ENCODE data around the gene SCAMP5. TPM values are rescaled to one million over a fixed set of nuclear protein-coding genes. Genes with fewer than 3 reads are reported as not detected.

The SCAMP5 gene
- total and polyA plus RNA-seq, 7 donors: 1.3 to 26.5 (median 3.9) TPM

DNA sequence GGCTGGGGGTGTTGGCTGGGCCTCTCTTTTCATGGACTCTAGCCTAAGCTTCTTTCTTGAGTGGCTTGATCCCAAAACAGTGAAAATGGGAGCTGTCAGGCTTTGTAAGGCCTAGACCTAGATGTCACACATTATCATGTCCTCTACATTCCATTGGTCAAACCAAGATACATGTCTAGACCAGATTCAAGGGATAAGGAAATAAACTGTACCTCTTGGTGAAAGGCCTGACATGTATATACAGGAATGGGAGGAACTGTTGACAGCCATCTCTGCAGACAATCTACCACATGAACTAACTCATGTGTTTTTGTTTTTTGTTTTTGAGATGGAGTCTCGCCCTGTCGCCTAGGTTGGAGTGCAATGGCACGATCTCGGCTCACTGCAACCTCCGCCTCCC, 27.7 kb upstream of the SCAMP5 start:
- no peaks in the 10 kb centered on the region for H3K36me3 ChIP-seq
- H3K4me3 ChIP-seq: no peak overlapping the region
- no peak for DNase-seq
- H3K4me1 ChIP-seq: no peaks in the 10 kb centered on the region
- no peak overlapping the region for H3K27ac ChIP-seq
- WGBS, 2 donors: 80 to 89% methylated on average over 5 of the region's 5 CpGs
- intact Hi-C loops (cut with DNase I): no loop called here
- no peaks in the 10 kb centered on the region for H3K27me3 ChIP-seq
- H3K9me3 ChIP-seq: no peaks in the 10 kb centered on the region
- TF ChIP-seq, protein P1, sequence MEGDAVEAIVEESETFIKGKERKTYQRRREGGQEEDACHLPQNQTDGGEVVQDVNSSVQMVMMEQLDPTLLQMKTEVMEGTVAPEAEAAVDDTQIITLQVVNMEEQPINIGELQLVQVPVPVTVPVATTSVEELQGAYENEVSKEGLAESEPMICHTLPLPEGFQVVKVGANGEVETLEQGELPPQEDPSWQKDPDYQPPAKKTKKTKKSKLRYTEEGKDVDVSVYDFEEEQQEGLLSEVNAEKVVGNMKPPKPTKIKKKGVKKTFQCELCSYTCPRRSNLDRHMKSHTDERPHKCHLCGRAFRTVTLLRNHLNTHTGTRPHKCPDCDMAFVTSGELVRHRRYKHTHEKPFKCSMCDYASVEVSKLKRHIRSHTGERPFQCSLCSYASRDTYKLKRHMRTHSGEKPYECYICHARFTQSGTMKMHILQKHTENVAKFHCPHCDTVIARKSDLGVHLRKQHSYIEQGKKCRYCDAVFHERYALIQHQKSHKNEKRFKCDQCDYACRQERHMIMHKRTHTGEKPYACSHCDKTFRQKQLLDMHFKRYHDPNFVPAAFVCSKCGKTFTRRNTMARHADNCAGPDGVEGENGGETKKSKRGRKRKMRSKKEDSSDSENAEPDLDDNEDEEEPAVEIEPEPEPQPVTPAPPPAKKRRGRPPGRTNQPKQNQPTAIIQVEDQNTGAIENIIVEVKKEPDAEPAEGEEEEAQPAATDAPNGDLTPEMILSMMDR (IDR thresholded peaks at IDR 0.05): no peak
- TF ChIP-seq EP300 (IDR thresholded peaks at IDR 0.05): no peak

DNA sequence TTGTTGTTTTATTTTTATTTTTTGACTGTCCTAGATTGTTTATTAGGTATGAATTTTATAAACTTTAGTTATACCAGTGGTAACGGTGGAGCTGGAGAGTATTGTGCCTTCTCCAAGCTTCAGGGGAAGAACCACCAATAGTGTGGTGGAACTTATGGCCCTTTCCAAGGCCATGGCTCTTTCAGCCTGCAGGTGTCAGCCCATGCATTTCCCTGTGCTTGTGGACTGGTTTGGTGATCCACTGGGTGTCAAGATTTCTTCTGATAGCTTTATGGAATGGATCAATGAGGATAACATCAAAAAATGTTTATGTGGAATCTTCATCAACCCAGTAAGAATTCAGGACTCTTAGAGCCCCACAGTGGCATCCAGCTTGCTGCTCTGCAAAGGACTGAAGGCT, 19.2 kb upstream of the SCAMP5 start:
- TF ChIP-seq POLR2A (IDR thresholded peaks at IDR 0.05): no peak
- no peak for TF ChIP-seq POLR2AphosphoS5 (IDR thresholded peaks at IDR 0.05)
- TF ChIP-seq EP300 (IDR thresholded peaks at IDR 0.05): no peak
- TF ChIP-seq, protein P1 (IDR thresholded peaks at IDR 0.05): no peak
- intact Hi-C loops (cut with DNase I): no loop called here
- WGBS, 2 donors: 53 to 82% methylated on average over 1 of the region's 1 CpG
- Histone ChIP-seq H3K27me3 (no peaks in the 10 kb centered on the region), H3K36me3 (no peaks in the 10 kb centered on the region), H3K27ac (no peak overlapping the region), H3K4me3 (no peak overlapping the region), H3K4me1 (no peaks in the 10 kb centered on the region), H3K9me3 (no peaks in the 10 kb centered on the region)
- no peak for DNase-seq

DNA sequence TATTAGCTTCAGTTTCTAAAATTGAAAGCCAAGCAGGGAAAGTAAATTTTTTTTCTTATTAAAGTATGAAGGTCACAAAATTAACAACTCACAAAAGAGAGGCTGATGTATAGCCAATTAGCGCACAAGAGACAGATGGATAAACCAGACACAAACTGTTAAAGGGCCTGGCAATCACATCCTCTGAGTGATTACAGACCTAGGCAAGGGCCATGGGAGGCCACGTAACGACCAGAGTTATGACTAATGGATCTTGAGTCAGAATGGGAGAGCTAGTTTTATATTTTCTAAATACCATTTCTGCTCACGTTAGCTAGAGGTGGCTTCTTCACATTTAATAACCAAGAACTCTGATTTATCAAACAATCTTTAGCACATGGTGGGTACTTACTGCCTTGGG, 17.8 kb upstream of the SCAMP5 start:
- H3K9me3 ChIP-seq: no peaks in the 10 kb centered on the region
- DNase-seq: no peak
- H3K27me3 ChIP-seq: no peaks in the 10 kb centered on the region
- TF ChIP-seq EP300 (IDR thresholded peaks at IDR 0.05): no peak
- TF ChIP-seq, protein P1 (IDR thresholded peaks at IDR 0.05): no peak
- no peak for TF ChIP-seq POLR2A (IDR thresholded peaks at IDR 0.05)
- TF ChIP-seq POLR2AphosphoS5 (IDR thresholded peaks at IDR 0.05): no peak
- no peak overlapping the region for H3K27ac ChIP-seq
- intact Hi-C loops (cut with DNase I): no loop called here
- H3K4me1 ChIP-seq: no peaks in the 10 kb centered on the region
- WGBS, 2 donors: 68 to 72% methylated on average over 4 of the region's 4 CpGs
- no peaks in the 10 kb centered on the region for H3K36me3 ChIP-seq
- no peak overlapping the region for H3K4me3 ChIP-seq

DNA sequence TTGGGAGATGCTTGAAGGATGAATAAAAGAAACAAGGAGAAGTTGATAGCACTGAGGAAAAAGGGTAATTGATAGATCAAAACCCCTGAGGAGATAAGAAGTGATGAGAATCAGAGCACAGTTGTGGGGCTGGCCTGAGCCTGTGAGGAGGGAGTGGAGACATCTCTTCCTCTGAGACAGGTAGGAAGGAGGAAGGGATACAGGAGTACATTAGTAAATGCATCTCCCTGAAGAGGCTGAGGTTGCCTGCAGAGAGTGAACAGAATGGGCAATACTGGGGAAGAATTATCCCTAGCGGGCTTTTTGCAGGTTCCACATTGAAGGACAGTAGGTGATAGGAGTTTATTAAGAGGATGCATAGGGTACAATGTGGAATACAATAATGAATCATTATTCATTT, 17.3 kb upstream of the SCAMP5 start:
- no peak for DNase-seq
- TF ChIP-seq POLR2AphosphoS5 (IDR thresholded peaks at IDR 0.05) (no peak), EP300 (IDR thresholded peaks at IDR 0.05) (no peak), POLR2A (IDR thresholded peaks at IDR 0.05) (no peak)
- TF ChIP-seq, protein P1 (IDR thresholded peaks at IDR 0.05): no peak
- Histone ChIP-seq H3K4me3 (no peak overlapping the region), H3K27me3 (no peaks in the 10 kb centered on the region), H3K4me1 (no peaks in the 10 kb centered on the region), H3K9me3 (no peaks in the 10 kb centered on the region), H3K27ac (no peak overlapping the region), H3K36me3 (no peaks in the 10 kb centered on the region)
- intact Hi-C loops (cut with DNase I): no loop called here
- WGBS, 2 donors: 89 to 95% methylated on average over 1 of the region's 1 CpG

DNA sequence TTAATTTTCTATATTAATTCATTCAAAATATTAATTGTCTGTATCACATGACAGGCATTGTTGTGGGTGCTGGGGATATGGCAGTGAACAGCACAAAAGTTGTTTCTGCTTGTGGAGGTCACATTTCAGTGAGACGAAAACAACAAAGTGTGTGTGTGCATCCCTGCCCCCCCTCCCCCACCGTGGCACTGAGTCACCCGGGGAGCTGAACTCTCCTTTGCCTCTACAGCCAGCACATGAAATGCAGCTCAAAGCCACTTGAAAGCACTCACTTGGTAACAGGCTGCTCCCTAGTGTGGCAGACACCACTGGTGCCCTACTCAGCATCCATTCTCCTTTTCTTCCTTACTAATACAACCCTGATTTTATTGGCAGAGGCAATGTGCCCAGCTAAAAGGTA, 16.9 kb upstream of the SCAMP5 start:
- Histone ChIP-seq H3K27ac (no peak overlapping the region), H3K4me3 (no peak overlapping the region), H3K36me3 (no peaks in the 10 kb centered on the region), H3K27me3 (peaks cover 0 to 3% (median 0%) of the 10 kb centered on the region in 3 donors), H3K4me1 (no peaks in the 10 kb centered on the region), H3K9me3 (no peaks in the 10 kb centered on the region)
- no peak for TF ChIP-seq EP300 (IDR thresholded peaks at IDR 0.05)
- TF ChIP-seq POLR2A (IDR thresholded peaks at IDR 0.05): no peak
- TF ChIP-seq, protein P1 (IDR thresholded peaks at IDR 0.05): no peak
- no peak for TF ChIP-seq POLR2AphosphoS5 (IDR thresholded peaks at IDR 0.05)
- no peak for DNase-seq
- WGBS, 2 donors: 34 to 50% methylated on average over 3 of the region's 3 CpGs
- intact Hi-C loops (cut with DNase I): no loop called here
